HG03342 (cell line): ENCODE data around the gene GPBP1.
A peak's percentile ranks its signal among the peaks of the same experiment; 100 is the strongest.
"Not testable (repeated sequence)": the region's sequence is repeated elsewhere in the genome, so short reads cannot be mapped to it uniquely, and the experiment has no call there.

ENCODE experiments used
- ATAC-seq: cut with Tn5 transposase; IDR thresholded peaks from one replicate; pipeline ENCODE4 v1.9.1; 2021; ENCODE audit warnings: mild to moderate bottlenecking, moderate library complexity; ENCODE audit not compliant: unreplicated experiment

Gene GPBP1

GRCh38 chr5:57173319-57174127, at the start of gene GPBP1:
Gene GPBP1 (plus strand): TSS chr5:57174059. CDS start chr5:57214131, 40,072 bp downstream.
- ATAC-seq: peak; percentile 65

GRCh38 chr5:57128325-57128724, 45.5 kb upstream of the GPBP1 start:
- no peak for ATAC-seq

- ATAC-seq: no peak
Measured at GRCh38 chr5:57133574-57133973, 40.3 kb upstream of the GPBP1 start.

GRCh38 chr5:57137401-57137800, 36.5 kb upstream of the GPBP1 start:
- ATAC-seq: no peak

GRCh38 chr5:57152316-57152715, 21.5 kb upstream of the GPBP1 start:
- ATAC-seq: no peak

GRCh38 chr5:57155033-57155432, 18.8 kb upstream of the GPBP1 start:
- ATAC-seq: no peak

- ATAC-seq: no peak
Measured at GRCh38 chr5:57157131-57157530, 16.7 kb upstream of the GPBP1 start.

- no peak for ATAC-seq
Measured at GRCh38 chr5:57157666-57158065, 16.2 kb upstream of the GPBP1 start.

- ATAC-seq: no peak
Measured at GRCh38 chr5:57163553-57164006, 10.3 kb upstream of the GPBP1 start.

- ATAC-seq: no peak
Measured at GRCh38 chr5:57164124-57164523, 9.7 kb upstream of the GPBP1 start.

GRCh38 chr5:57165171-57165570, 8.7 kb upstream of the GPBP1 start:
- ATAC-seq: not testable (repeated sequence)

GRCh38 chr5:57166276-57166675, 7.6 kb upstream of the GPBP1 start:
- peak; percentile 88 for ATAC-seq

- no peak for ATAC-seq
Measured at GRCh38 chr5:57167201-57167600, 6.7 kb upstream of the GPBP1 start.

GRCh38 chr5:57170116-57170515, 3.7 kb upstream of the GPBP1 start:
- not testable (repeated sequence) for ATAC-seq

GRCh38 chr5:57171816-57172465, 1.9 kb upstream of the GPBP1 start:
- ATAC-seq: no peak

GRCh38 chr5:57172466-57173318, 1.2 kb upstream of the GPBP1 start:
- ATAC-seq: no peak

GRCh38 chr5:57174128-57174889, 450 bp downstream of the GPBP1 start:
- ATAC-seq: peak; percentile 4

GRCh38 chr5:57174890-57175510, 1.1 kb downstream of the GPBP1 start:
- no peak for ATAC-seq

GRCh38 chr5:57175551-57176309, 1.9 kb downstream of the GPBP1 start:
- ATAC-seq: no peak
